ENCODE measurements around the gene MAP2K5.

DNA sequence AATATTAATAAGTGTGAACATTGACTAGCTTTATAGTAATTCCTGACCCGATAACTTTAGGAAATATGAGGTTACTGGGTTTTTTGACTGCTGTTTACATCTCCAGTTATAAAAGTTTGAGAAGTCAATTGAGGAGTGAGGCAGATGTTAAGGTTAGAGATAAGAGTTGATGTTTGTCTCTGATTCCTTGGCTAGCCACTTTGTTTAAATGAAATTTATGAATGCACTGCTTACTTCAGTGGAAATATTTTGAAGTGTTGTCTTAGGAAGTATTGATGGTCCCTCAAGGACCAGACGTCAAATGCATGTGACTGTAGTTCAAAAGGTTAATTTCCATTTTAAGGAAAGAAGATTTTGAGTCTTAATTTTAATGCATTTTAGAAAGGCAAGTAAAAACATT lies 41.7 kb downstream of the MAP2K5 start:
- TF ChIP-seq GATA3 (IDR thresholded peaks at IDR 0.05; ENCODE audit: low read depth, low read length), result no peak
- TF ChIP-seq GATA2 (IDR thresholded peaks at IDR 0.05; ENCODE audit: low read depth, low read length), result no peak

Measured in SH-SY5Y (cell line).